Inflammatory macrophage treated with lipopolysaccharide for 1 hour (primary cell): Measurements from ENCODE around the gene DCAF12.
"Not testable (repeated sequence)": the region's sequence is repeated elsewhere in the genome, so short reads cannot be mapped to it uniquely, and the experiment has no call there.

ENCODE experiments used
- DNase-seq, 2 donors: peaks; one replicate each; pipeline ENCODE4 v3.0.0-alpha.2; 2020 to 2022

DCAF12 gene

GRCh38 chr9:34126207-34127034 is at the start of gene DCAF12:
TSS of gene DCAF12 (minus strand) at chr9:34126698. CDS start at chr9:34126431, 267 bp downstream.
- peak; percentile 89 to 98 for DNase-seq

GRCh38 chr9:34176089-34176488 is 49.6 kb upstream of the DCAF12 start:
- no peak for DNase-seq

GRCh38 chr9:34171753-34172535 is 45.4 kb upstream of the DCAF12 start:
- peak; percentile 78 to 79 for DNase-seq

- no peak for DNase-seq
Observed at GRCh38 chr9:34170237-34170991, 43.9 kb upstream of the DCAF12 start.

DNA sequence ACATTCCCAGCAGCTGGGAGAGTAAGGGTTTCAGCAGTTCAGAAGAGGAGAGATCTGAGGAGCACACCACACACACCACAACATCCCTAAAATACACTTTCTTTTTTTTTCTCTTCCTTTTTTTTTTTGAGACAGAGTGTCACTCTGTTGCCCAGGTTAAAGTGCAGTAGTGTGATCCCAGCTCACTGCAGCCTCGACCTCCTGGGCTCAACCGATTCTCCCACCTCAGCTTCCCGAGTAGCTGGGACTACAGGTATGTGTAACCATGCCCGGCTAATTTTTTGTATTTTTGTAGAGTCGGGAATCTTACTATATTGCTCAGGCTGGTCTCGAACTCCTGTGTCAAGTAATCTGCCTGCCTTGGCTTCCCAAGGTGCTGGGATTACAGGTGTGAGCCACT is 42.6 kb upstream of the DCAF12 start:
- DNase-seq, result no peak

DNA sequence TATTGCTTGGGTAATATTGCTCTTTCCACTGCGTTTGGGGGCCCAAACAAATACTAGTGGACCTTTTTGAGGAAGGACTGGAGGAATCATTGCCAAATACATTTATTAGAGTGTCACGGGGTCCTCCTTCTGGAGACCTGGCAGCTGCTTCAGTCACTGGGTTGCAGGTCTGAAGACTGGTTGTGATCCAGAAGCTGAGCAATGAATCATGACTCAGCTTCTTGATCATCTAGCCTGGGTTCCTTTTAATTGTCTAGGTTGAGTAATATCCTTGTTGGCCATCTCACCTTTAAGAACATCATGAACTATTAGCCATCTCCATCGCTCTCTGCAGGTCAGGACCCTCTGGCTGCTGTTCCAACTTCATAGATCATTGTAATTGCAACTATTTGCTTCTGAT is 36.9 kb upstream of the DCAF12 start:
- DNase-seq, result no peak

DNA sequence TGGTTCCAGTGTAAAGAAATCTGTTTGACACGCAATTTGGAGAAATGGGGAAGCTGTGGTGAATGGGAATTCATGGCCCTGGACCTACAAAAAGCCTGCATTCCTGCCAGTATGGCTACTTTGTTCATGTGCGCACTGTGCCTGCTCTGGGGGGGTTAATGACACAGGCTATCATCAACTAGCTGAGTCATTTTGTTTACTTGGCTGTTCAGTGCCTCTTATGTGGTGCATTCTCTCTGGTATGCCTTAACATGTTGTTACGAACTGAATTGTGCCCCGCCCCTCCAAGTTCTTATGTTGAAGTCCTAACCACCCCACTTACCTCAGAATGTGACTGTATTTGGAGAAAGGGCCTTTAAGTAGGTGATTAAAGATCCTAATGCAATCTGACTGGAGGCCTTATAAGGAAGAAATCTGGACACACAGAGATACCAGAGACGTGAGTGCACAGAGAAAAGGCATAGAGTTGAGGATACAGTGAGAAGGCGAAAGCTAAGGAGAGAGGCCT is 31.9 kb upstream of the DCAF12 start:
- DNase-seq, result no peak

DNA sequence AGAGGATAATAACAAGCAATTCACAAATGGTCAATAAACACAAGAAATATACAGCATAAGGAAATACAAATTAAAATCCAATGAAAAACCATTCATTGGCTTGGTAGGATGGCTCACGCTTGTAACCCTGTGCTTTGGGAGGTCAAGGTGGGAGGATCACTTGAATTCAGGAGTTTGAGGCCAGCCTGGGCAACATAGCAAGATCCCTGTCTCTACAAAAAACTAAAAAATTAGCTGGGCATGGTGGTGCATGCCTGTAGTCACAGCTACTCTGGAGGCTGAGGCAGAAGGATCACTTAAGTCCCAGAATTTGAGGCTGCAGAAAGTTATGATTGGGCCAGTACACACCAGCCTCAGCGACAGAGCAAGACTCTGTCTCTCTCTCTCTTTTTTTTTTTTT is 31.4 kb upstream of the DCAF12 start:
- DNase-seq, result no peak

DNA sequence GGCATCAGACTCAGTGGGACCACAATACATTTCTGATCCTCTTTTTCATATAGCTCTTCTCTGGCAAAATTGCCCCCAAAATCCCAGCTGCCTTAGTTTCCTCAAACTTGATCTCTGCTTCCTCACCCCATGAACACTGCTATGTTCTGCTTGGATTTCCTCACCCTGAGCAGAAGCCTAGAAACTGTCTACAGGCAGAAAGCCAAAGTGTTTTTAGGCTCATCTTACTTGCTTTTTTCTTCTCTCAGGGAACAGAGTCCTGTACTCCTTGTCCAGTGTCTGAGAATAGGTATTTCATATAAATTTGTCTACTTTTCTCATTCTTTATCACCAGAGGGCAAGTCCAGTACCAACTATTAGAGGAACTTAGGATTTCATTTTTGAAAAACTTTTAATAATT is 30.8 kb upstream of the DCAF12 start:
- DNase-seq, result no peak

DNA sequence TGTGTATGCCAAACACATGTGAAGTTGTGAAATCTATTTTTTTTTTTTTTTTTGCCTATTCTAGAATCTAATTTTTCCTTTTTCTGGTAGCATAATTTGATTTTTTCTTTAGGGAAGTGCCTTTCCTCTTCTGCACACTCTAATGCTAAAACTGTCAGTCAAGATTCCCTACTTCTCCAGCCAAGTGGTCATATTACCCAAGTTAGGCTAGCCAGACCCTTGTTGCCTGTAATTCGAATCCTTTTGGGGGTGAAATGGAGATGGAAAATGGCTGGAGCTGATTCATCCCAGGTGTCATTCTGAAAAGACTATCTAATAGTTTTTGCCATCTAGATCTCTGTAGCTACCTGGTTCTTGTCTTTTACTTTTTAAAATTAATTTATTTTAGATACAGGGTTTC is 27.6 kb upstream of the DCAF12 start:
- DNase-seq, result no peak

DNA sequence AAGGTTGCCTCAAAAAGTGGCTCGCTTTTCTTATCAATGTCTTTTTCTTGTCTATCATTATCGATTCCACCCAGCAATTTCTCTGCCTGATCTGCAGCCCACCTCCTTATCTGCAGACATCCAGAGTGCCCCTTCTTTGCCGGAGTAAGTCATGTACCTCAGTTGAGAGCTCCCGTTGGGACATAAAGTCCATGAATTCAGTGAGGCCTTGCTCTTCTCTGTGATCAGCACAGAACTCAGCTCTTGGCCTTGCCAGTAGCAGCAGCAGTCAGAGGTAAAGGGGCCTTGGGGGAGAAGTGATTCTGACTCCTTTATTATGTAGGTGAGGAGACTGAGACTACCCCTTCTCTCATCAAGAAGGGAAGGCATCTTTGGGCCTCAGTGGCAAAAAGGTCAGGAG is 24.9 kb upstream of the DCAF12 start:
- DNase-seq, result no peak

- DNase-seq, result no peak
Observed at GRCh38 chr9:34145165-34145564, 18.7 kb upstream of the DCAF12 start.

GRCh38 chr9:34143116-34143515 is 16.6 kb upstream of the DCAF12 start:
- DNase-seq, result no peak

- no peak for DNase-seq
Observed at GRCh38 chr9:34140853-34141252, 14.4 kb upstream of the DCAF12 start.

DNA sequence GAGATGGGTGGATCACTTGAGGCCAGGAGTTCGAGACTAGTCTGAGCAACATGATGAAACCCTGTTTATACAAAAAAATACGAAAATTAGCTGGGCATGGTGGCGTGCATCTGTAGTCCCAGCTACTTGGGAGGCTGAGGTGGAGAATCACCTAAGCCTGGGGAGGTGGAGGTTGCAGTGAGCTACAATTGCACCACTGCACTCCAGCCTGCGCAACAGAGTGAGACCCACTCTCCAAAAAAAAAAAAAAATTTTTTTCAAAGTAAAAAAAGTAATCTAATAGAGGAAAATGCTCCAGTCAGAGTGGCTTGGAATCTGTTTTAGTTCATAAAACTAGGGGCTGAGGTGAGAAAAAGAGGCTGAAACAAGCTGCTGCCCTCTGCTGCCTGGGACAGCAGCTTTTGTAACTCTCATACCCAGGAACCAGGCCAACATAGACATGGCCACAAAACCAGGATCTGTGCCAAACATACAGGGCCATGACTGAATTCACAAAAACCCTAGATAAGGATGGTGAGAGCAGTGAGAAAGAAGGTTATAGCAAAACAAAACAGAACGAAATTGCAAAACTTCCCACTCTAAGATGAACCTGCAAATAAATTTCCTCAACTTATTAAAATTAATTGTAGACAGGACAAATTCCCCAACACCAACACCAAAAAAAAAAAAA is 13.1 kb upstream of the DCAF12 start:
- no peak for DNase-seq

- DNase-seq, result not testable (repeated sequence)
Observed at GRCh38 chr9:34138644-34139043, 12.1 kb upstream of the DCAF12 start.

DNA sequence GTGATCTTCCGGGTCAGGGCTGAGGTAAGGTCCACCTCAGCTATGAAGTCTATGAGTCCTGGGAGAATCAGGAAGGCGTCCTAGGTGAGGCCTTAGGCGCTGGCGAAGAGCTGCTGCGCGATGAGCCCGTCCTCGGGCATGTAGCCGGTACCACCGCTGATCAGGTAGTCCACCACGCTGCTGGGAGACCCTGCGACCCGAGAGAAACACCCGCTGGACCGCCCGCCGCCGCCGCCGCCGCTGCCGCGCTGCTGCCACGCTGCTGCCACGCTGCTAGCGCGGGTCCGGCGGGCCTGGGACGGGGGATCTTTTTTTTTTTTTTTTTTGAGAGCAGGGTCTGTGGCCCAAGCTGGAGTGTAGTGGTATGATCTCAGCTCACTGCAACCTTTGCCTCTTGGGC is 8.0 kb upstream of the DCAF12 start:
- DNase-seq, result no peak

DNA sequence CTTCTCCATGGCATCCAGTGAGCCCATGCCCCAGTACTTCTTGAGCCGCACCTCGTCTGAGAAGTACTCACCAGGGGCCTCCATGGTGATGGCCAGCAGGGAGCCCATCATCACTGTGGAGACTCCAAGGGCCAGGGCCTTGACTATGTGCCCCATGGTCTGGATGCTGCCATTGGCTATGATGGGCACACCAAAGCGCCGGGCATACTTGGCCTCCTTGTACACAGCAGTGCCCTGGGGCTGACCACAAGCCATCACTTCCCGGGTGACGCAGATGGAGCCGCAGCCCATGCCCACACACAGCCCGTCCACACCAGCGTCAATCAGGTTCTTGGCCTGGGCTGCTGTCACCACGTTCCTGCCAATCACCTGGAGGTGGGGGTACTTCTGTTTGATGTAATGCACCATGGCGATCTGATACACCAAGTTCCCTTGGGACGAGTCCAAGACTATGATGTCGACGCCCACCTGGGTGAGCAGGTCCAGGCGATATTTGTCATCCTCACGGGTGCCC is 7.0 kb upstream of the DCAF12 start:
- DNase-seq, result no peak

- no peak for DNase-seq
Observed at GRCh38 chr9:34131571-34131970, 5.1 kb upstream of the DCAF12 start.

- no peak for DNase-seq
Observed at GRCh38 chr9:34127035-34127948, 794 bp upstream of the DCAF12 start.

GRCh38 chr9:34125681-34126206 is 754 bp downstream of the DCAF12 start:
- peak in 1 of 2 donors; percentile 10 for DNase-seq
